OCI-LY3 (cell line): ENCODE measurements around the gene CD160.

Experiments used
- EZH2phosphoT487 ChIP-seq: fragments of 200-600 bp; shearing (Covaris generic); IDR thresholded peaks from 2 replicates; pipeline ENCODE4 v1.6.1; 2018; ENCODE audit warnings: antibody characterized with exemption, mixed run types, low read depth
- TF ChIP-seq, protein P1 (sequence below): fragments of 200-600, 300-600 bp; sonication (generic); IDR thresholded peaks from 2 replicates; pipeline ENCODE4 v1.5.1; 2014; ENCODE audit warnings: antibody characterized with exemption, low read length, low read depth

DNA sequence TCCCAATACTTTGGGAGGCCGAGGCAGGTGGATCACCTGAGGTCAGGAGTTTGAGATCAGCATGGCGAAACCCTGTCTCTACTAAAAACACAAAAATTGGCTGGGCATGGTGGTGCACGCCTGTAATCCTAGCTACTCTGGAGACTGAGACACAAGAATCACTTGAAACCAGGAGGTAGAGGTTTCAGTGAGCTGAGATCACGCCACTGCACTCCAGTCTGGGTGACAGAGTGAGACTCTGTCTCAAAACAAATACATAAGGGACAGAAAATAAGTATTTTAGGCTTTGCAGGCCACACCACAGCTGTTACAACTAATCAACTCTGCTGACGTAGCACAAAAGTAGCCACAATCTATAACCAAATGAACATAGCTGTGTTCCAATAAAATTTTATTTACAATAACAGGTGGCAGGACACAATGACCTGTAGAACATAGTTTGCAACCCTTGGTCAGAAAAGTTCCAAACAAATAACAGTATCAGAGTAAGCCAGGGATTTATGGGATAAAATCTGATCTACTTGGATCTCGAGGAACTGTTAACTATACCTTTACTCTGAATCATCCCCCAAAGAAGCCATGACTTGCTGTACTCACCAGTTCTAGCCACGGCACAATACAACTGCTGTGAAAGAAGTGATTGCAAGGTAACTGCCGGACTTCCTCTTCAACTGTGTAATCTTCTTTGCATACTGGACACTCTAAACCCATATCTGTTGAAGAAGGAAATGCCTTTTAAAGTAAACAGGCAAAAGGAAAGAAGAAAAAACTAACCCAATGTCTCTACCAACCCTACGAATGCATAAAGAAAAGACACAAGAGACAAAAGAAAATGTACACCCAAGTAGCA is 28.3 kb downstream of the CD160 start:
- TF ChIP-seq, protein P1, sequence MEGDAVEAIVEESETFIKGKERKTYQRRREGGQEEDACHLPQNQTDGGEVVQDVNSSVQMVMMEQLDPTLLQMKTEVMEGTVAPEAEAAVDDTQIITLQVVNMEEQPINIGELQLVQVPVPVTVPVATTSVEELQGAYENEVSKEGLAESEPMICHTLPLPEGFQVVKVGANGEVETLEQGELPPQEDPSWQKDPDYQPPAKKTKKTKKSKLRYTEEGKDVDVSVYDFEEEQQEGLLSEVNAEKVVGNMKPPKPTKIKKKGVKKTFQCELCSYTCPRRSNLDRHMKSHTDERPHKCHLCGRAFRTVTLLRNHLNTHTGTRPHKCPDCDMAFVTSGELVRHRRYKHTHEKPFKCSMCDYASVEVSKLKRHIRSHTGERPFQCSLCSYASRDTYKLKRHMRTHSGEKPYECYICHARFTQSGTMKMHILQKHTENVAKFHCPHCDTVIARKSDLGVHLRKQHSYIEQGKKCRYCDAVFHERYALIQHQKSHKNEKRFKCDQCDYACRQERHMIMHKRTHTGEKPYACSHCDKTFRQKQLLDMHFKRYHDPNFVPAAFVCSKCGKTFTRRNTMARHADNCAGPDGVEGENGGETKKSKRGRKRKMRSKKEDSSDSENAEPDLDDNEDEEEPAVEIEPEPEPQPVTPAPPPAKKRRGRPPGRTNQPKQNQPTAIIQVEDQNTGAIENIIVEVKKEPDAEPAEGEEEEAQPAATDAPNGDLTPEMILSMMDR: no peak
- TF ChIP-seq EZH2phosphoT487: no peak
